Activated gamma-delta T cell treated with anti-CD3 and anti-CD28 coated beads, Interleukin-2, amount 50 U/mL, for 16 hours (primary cell): ENCODE measurements around the gene NETO2.
"Not testable (repeated sequence)": the region's sequence is repeated elsewhere in the genome, so short reads cannot be mapped to it uniquely, and the experiment has no call there.

Source experiments
- DNase-seq: peaks from one replicate; pipeline ENCODE4 v3.0.0-alpha.2; 2020; ENCODE audit warnings: low read depth

Gene NETO2

DNA sequence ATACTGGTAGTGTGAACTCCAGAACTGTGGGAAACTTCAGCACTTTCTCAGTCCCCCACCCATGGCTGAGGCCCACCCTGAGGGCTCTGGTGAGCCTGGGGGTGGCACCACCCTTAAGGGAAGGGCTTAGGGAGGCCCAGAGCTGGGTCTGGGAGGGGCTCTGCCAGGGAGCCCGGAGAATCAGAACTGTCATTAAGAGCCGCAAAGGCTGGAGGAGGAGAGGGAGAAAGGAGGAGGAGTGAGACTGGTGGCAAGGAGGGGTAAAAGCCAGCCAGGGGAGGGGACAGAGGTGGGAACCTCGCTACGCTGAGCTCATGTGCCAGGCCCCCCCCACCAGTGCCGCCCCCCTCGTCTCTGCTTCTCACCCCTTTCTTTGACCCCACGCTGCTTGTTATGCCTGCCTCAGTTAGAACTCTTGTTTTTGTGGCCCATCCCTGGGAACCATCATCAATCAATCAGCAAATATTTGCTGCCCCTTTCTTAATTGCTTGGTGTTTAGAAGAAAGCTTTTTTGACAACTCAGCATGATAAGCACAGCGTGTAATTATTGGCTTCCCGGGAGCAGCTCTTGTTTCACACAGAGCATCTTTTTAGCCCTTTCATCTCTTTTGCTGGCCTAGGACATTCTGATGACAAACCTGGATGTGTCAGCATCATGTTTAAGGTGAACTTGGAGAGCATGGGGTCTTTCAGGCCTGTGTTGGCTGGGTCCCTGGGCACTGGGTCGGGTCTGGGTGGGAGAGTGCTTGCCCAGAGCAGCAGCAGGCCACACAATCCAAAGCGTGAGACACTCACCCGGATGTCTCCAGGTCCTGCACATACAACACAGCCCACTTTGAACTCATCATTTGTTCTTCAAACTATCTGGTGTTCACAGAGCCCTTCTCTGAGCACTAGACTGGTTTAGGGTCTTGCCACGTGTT, 77.7 kb downstream of the NETO2 start:
- no peak for DNase-seq

- DNase-seq = no peak
Observed at GRCh38 chr16:47064775-47065174, 79.0 kb downstream of the NETO2 start.

DNA sequence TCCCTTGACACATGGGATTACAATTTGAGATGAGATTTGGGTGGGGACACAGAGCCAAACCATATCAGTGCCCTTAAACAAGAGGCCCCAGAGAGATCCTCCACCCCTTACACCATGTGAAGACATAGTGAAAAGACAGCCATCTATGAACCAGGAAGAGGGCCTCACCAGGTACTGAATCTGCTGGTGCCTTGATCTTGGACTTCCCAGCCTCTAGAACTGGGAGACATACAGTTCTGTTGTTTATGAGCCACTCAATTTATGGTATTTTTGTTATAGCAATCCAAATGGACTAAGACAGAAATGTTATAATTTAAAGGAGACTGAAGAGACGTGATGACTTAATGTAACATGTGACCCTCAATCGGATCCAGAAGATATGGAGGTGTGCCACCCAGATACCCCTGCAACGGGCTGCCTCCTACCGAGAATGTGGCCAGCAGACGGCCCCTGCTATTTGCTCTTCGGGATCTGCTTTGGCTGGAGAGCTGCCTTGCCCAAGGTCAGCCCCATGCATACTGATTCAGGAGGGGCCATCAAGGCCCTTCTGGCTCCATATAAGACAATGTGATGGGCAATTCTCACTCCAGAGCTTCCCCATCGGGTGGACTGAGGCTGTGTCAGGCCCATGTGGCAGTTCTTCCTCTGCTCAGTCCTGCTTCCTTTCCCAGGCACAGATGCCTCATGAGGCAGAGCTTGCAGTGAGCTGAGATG, 80.6 kb downstream of the NETO2 start:
- DNase-seq = no peak

- no peak for DNase-seq
Observed at GRCh38 chr16:47061204-47061603, 82.5 kb downstream of the NETO2 start.

GRCh38 chr16:47060596-47060995, 83.1 kb downstream of the NETO2 start:
- no peak for DNase-seq

DNA sequence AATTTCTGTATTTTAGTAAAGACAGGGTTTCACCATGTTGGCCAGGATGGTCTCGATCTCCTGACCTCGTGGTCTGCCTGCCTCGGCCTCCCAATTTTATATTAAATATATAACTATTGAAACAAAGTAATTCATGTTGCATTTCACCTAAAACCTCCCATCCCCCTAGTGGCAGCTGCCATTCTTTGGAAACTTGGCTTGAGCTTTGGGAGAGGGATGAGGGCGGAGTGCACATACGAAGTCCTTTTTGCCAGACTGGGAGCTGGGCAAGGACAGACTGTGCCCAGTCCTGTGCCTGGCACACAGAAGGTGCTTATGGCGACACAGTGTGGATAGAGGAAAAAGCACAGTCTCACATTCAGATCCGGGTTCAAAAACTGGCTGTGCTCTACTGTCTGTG, 83.8 kb downstream of the NETO2 start:
- DNase-seq = no peak

DNA sequence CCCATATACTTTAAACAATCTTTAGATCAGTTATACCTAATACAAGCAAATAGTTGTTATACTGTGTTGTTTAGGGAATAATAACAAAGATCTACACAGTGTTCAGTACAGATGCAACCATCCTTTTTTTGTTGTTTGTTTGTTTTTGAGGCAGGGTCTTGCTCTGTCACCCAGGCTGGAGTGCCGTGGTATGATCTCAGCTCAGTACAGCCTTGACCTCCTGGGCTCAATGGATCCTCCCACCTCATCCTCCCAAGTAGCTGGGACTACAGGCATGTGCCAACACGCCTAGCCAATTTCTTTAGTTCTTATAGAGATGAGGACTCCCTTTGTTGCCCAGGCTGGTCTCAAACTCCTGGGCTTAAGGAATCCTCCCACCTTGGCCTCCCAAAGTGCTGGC, 84.6 kb downstream of the NETO2 start:
- not testable (repeated sequence) for DNase-seq

GRCh38 chr16:47058295-47059086, 85.3 kb downstream of the NETO2 start:
- DNase-seq = no peak

DNA sequence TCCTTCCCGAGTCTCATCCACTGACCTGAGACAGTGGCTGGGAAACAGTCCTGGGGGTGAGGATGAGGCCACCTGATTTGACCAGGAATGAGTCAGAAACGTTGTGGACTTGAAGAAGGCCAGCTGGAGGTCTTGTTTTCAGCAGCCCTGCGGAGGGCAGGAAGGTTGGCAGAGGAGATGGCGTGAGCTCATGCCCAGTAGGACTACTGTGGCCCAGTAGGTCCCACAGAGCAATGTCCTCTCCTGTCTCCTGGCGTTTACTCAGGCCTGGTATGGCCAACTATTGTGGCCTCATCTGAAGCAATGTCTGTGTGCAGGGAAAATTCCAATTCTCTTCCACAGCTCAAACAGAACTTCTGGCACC, 86.1 kb downstream of the NETO2 start:
- no peak for DNase-seq

- no peak for DNase-seq
Observed at GRCh38 chr16:47056688-47057629, 86.8 kb downstream of the NETO2 start.

DNA sequence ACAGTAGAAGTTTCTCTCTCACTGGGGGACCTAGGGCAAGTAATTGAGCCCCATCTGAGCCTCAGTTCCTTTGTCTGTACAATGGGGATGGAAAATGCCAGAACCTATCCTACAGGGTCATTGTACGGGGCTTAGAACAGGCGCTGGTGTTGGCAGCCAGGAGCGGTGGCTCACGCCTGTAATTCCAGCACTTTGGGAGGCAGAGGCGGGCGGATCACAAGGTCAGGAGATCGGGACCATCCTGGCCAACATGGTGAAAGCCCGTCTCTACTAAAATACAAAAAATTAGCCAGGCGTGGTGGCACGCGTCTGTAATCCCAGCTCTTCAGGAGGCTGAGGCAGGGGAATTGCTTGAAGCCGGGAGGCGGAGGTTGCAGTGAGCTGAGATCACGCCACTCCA, 87.7 kb downstream of the NETO2 start:
- DNase-seq = not testable (repeated sequence)

GRCh38 chr16:47055136-47055885, 88.4 kb downstream of the NETO2 start:
- DNase-seq = no peak

DNA sequence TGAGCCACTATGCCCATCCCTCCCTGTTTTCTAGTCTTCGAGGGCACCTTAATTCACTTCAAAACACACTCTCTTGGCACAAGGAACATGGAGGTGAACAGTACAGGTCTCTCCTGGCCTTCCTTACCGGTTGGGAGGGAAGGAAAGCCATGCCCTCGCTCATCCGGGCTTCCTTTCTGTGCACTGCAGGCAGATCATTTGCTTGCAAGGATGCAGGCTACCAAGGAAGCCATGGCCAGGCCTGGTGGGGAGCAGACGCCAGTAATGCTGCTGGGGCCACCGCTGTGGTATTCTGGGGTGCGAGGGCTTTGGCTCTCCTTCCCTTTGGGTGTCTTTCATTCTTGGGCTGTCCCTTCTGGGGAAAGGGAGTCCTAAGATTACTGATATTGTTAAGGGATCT, 89.4 kb downstream of the NETO2 start:
- DNase-seq = no peak

GRCh38 chr16:47053895-47054294, 89.8 kb downstream of the NETO2 start:
- DNase-seq = no peak

DNA sequence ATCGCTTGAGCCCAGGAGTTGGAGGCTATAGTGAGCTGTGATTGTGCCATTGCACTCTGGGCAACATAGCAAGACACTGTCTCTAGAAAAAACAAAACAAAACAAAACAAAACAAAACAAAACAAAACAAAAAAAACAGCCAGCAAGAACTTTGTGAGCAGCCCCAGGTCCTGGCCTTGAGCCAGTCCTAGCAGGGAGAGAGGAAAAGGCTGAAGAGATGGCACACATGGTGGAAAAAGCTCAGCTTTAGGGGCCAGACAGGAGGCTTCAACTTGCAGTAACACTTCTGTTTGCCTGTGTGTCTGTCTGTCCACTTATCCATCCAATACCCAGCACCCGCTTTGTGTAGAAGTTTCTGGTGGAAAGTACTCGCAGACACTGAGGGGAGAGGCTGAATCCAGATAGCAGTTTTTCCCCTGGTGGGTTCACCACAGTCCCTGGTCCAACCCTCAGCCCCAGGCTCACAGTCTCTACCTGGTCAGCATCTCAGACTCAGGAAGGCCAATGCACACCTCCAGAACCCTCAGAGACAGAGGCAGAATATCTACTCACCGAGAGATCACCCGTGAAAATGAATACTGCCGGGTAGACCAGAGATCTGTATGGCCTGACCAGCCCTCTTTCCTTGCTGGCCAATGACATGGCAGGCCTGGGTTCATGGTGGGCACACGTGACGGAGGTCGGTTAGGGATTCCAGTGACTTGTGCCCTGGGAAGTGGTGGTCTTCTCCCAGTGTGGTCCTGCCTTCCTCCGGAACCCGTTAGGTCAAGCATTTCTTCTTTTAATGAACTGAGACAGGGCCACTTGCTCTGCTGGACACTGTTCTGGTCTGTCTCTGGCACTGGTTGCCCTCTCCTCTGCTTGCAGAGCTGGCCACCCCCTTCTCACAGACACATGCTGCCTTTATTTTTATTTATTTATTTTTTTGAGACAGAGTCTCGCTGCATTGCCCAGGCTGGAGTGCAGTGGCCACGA, 90.8 kb downstream of the NETO2 start:
- no peak for DNase-seq

GRCh38 chr16:47051031-47051430, 92.7 kb downstream of the NETO2 start:
- DNase-seq = no peak

GRCh38 chr16:47049901-47050583, 93.7 kb downstream of the NETO2 start:
- DNase-seq = no peak

GRCh38 chr16:47047524-47048203, 96.1 kb downstream of the NETO2 start:
- no peak for DNase-seq
